GM21528 (cell line): Measurements from ENCODE around the gene TRIM52.
"Not testable (repeated sequence)": the region's sequence is repeated elsewhere in the genome, so short reads cannot be mapped to it uniquely, and the experiment has no call there.

Experiments used
- ATAC-seq: cut with Tn5 transposase; IDR thresholded peaks from one replicate; pipeline ENCODE4 v1.9.1; 2021; ENCODE audit warnings: mild to moderate bottlenecking, moderate library complexity; ENCODE audit not compliant: unreplicated experiment, low FRiP score

Gene TRIM52

GRCh38 chr5:181217111-181217802, 43.7 kb downstream of the TRIM52 start:
- peak; percentile 32 for ATAC-seq

- no peak for ATAC-seq
Measured at GRCh38 chr5:181215997-181216989, 44.6 kb downstream of the TRIM52 start.

GRCh38 chr5:181214249-181214648, 46.7 kb downstream of the TRIM52 start:
- ATAC-seq, result not testable (repeated sequence)

GRCh38 chr5:181212934-181213333, 48.0 kb downstream of the TRIM52 start:
- ATAC-seq, result no peak

- no peak for ATAC-seq
Measured at GRCh38 chr5:181212080-181212479, 48.9 kb downstream of the TRIM52 start.

GRCh38 chr5:181211208-181211607, 49.7 kb downstream of the TRIM52 start:
- no peak for ATAC-seq

GRCh38 chr5:181210698-181211097, 50.2 kb downstream of the TRIM52 start:
- not testable (repeated sequence) for ATAC-seq

GRCh38 chr5:181210148-181210547, 50.8 kb downstream of the TRIM52 start:
- not testable (repeated sequence) for ATAC-seq

GRCh38 chr5:181209006-181209405, 51.9 kb downstream of the TRIM52 start:
- not testable (repeated sequence) for ATAC-seq

- no peak for ATAC-seq
Measured at GRCh38 chr5:181207960-181208253, 53.0 kb downstream of the TRIM52 start.

GRCh38 chr5:181207214-181207959, 53.6 kb downstream of the TRIM52 start:
- peak; percentile 47 for ATAC-seq

- no peak for ATAC-seq
Measured at GRCh38 chr5:181205761-181206649, 54.9 kb downstream of the TRIM52 start.
